Neural cell (in vitro differentiated cells): ENCODE data around the gene SPDYE4. TPM values are rescaled to one million over a fixed set of nuclear protein-coding genes. Genes with fewer than 3 reads are reported as not detected.

Experiments used
- H2AFZ ChIP-seq: fragments of 200-600, 300-800 bp; sonication (generic), shearing (Covaris generic); 2 replicates; pipeline ENCODE4 v1.6.0; 2014; ENCODE audit warnings: low read depth, mild to moderate bottlenecking, antibody characterized with exemption, low read length, moderate library complexity
- H3F3A ChIP-seq: fragments of 200-600 bp; shearing (Covaris generic); 2 replicates; pipeline ENCODE4 v1.6.1; 2016; ENCODE audit warnings: mild to moderate bottlenecking, moderate library complexity, mixed read lengths, antibody characterized with exemption, low read length; ENCODE audit not compliant: insufficient read depth, poor library complexity, severe bottlenecking
- H3K27ac ChIP-seq: fragments of 200-600, 300-800 bp; sonication (generic), shearing (Covaris generic); 2 replicates; pipeline ENCODE4 v1.5.1; 2014; ENCODE audit warnings: mild to moderate bottlenecking, low read length, moderate library complexity
- H3K27me3 ChIP-seq: fragments of 300-800, 200-600 bp; sonication (generic), shearing (Covaris generic); 2 replicates; pipeline ENCODE4 v1.6.0; 2014; ENCODE audit warnings: mild to moderate bottlenecking, low read depth, low read length, moderate library complexity; ENCODE audit not compliant: insufficient read depth
- H3K36me3 ChIP-seq: fragments of 300-800, 200-600 bp; sonication (generic), shearing (Covaris generic); 2 replicates; pipeline ENCODE4 v1.5.1; 2014; ENCODE audit warnings: mild to moderate bottlenecking, antibody characterized with exemption, low read length, moderate library complexity; ENCODE audit not compliant: insufficient read depth
- H3K4me2 ChIP-seq: fragments of 300-800, 200-600 bp; sonication (generic), shearing (Covaris generic); 2 replicates; pipeline ENCODE4 v1.6.0; 2014; ENCODE audit warnings: mild to moderate bottlenecking, low read length
- H3K4me3 ChIP-seq: fragments of 300-800, 200-600 bp; sonication (generic), shearing (Covaris generic); 2 replicates; pipeline ENCODE4 v1.5.1; 2014; ENCODE audit warnings: mild to moderate bottlenecking, low read length, moderate library complexity
- H3K79me2 ChIP-seq: fragments of 200-600 bp; shearing (Covaris generic); replicated peaks from 2 replicates; pipeline ENCODE4 v1.6.0; 2014; ENCODE audit warnings: mild to moderate bottlenecking, low read length, moderate library complexity; ENCODE audit not compliant: insufficient read depth
- H3K9ac ChIP-seq: fragments of 300-800, 200-600 bp; sonication (generic), shearing (Covaris generic); 2 replicates; pipeline ENCODE4 v1.6.1; 2016; ENCODE audit warnings: mild to moderate bottlenecking, low read length, mixed read lengths
- H3K9me2 ChIP-seq: fragments of 200-600 bp; shearing (Covaris generic); 2 replicates; pipeline ENCODE4 v1.6.1; 2016; ENCODE audit warnings: mild to moderate bottlenecking, low read length, mixed read lengths; ENCODE audit not compliant: insufficient read depth
- H3K9me3 ChIP-seq: fragments of 200-600, 300-800 bp; sonication (generic), shearing (Covaris generic); 2 replicates; pipeline ENCODE4 v1.6.1; 2016; ENCODE audit warnings: mild to moderate bottlenecking, mixed run types, low read length, moderate library complexity, mixed read lengths
- H4K20me1 ChIP-seq: fragments of 200-600 bp; shearing (Covaris generic); 2 replicates; pipeline ENCODE4 v1.6.1; 2016; ENCODE audit warnings: mild to moderate bottlenecking, mixed run types; ENCODE audit not compliant: insufficient read depth
- EP300 ChIP-seq: fragments of 450-650 bp; conservative IDR thresholded peaks from 2 replicates; pipeline ENCODE4 v1.6.1; 2014; ENCODE audit warnings: antibody characterized with exemption, mild to moderate bottlenecking, moderate library complexity; ENCODE audit not compliant: poor library complexity, severe bottlenecking
- EZH2 ChIP-seq: fragments of 200-600, 300-800 bp; shearing (Covaris generic), sonication (generic); IDR thresholded peaks from 2 replicates; pipeline ENCODE4 v1.6.1; 2014; ENCODE audit warnings: antibody characterized with exemption, low read length, borderline replicate concordance, mild to moderate bottlenecking; ENCODE audit not compliant: insufficient read depth, poor library complexity, severe bottlenecking
- MXI1 ChIP-seq: fragments of 450-650 bp; conservative IDR thresholded peaks from 2 replicates; pipeline ENCODE4 v1.6.1; 2014; ENCODE audit warnings: antibody characterized with exemption, mild to moderate bottlenecking; ENCODE audit not compliant: poor library complexity, severe bottlenecking
- POLR2AphosphoS5 ChIP-seq: IDR thresholded peaks from 2 replicates; pipeline ENCODE4 v1.6.1; 2012
- RAD21 ChIP-seq: fragments of 450-650 bp; conservative IDR thresholded peaks from 2 replicates; pipeline ENCODE4 v1.6.1; 2014; ENCODE audit warnings: antibody characterized with exemption, mild to moderate bottlenecking, moderate library complexity
- SMC3 ChIP-seq: fragments of 450-650 bp; conservative IDR thresholded peaks from 2 replicates; pipeline ENCODE4 v1.6.1; 2014; ENCODE audit warnings: antibody characterized with exemption, mild to moderate bottlenecking, moderate library complexity; ENCODE audit not compliant: poor library complexity
- TAF1 ChIP-seq: IDR thresholded peaks from 2 replicates; pipeline ENCODE4 v1.6.1; 2012; ENCODE audit warnings: low read depth
- polyA plus RNA-seq: library from polyadenylated mRNA; depleted of rRNA; stranded (reverse); fragments of >200 nt; gene quantifications from 2 replicates; pipeline ENCODE4 v1.2.3, GENCODE V29; 2014
- TF ChIP-seq, protein P1 (sequence below): fragments of 450-650 bp; IDR thresholded peaks from 2 replicates; pipeline ENCODE4 v1.5.1; 2014; ENCODE audit warnings: antibody characterized with exemption, mild to moderate bottlenecking, moderate library complexity; ENCODE audit not compliant: poor library complexity, severe bottlenecking
- TF ChIP-seq, protein P2 (sequence below): IDR thresholded peaks from 2 replicates; pipeline ENCODE4 v1.6.1; 2012; ENCODE audit warnings: borderline replicate concordance

SPDYE4 gene
- polyA plus RNA-seq, 1 donor from 2014 or later = not detected

DNA sequence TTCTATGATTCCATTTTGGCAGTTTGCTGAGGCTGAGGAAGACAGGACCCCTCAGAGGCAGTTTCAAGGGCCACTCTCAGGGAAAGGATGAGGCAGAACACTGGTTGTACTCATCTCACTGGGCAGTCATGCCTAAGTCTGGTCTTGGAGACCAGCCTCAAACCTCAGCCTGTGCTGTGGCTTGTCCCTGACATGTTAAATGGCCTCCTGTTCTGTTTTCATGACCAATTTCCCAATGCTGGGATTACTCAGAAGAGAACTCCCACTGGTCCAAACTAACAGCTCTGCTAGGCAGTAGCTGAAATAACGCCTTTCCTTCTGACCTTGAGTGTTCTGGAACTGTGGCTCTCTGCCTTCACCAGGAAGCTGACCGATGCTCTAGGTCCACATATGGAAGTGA lies 8.4 kb upstream of the SPDYE4 start:
- H3K79me2 ChIP-seq = no peaks in the 10 kb centered on the region
- H3K9ac ChIP-seq = no peak overlapping the region
- no peaks in the 10 kb centered on the region for H3K36me3 ChIP-seq
- H3K27me3 ChIP-seq = no peaks in the 10 kb centered on the region
- no peak overlapping the region for H3K4me2 ChIP-seq
- H3K9me3 ChIP-seq = peaks cover 5% of the 10 kb centered on the region
- H3K9me2 ChIP-seq = no peaks in the 10 kb centered on the region
- TF ChIP-seq EZH2 (no peak), MXI1 (no peak)
- TF ChIP-seq, protein P1, sequence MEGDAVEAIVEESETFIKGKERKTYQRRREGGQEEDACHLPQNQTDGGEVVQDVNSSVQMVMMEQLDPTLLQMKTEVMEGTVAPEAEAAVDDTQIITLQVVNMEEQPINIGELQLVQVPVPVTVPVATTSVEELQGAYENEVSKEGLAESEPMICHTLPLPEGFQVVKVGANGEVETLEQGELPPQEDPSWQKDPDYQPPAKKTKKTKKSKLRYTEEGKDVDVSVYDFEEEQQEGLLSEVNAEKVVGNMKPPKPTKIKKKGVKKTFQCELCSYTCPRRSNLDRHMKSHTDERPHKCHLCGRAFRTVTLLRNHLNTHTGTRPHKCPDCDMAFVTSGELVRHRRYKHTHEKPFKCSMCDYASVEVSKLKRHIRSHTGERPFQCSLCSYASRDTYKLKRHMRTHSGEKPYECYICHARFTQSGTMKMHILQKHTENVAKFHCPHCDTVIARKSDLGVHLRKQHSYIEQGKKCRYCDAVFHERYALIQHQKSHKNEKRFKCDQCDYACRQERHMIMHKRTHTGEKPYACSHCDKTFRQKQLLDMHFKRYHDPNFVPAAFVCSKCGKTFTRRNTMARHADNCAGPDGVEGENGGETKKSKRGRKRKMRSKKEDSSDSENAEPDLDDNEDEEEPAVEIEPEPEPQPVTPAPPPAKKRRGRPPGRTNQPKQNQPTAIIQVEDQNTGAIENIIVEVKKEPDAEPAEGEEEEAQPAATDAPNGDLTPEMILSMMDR = no peak
- no peak overlapping the region for H2AFZ ChIP-seq
- no peak overlapping the region for H3K27ac ChIP-seq
- no peaks in the 10 kb centered on the region for H4K20me1 ChIP-seq
- no peak overlapping the region for H3K4me3 ChIP-seq
- H3F3A ChIP-seq = no peaks in the 10 kb centered on the region

DNA sequence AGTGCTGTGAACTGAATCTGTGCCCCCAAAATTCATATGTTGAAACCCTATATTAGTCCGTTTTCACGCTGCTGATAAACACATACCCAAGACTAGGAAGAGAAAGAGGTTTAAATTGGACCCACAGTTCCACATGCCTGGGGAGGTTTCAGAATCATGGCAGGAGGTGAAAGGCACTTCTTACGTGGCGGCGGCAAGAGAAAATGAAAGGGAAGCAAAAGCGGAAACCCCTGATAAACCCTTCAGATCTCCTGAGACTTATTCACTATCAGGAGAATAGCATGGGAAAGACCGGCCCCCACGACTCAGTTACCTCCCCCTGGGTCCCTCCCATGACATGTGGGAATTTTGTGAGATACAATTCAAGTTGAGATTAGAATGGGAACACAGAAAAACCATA lies 3.7 kb upstream of the SPDYE4 start:
- no peak overlapping the region for H3K27ac ChIP-seq
- no peaks in the 10 kb centered on the region for H3K36me3 ChIP-seq
- no peak for TF ChIP-seq MXI1
- no peak for TF ChIP-seq EZH2
- TF ChIP-seq TAF1 = no peak
- TF ChIP-seq, protein P2, sequence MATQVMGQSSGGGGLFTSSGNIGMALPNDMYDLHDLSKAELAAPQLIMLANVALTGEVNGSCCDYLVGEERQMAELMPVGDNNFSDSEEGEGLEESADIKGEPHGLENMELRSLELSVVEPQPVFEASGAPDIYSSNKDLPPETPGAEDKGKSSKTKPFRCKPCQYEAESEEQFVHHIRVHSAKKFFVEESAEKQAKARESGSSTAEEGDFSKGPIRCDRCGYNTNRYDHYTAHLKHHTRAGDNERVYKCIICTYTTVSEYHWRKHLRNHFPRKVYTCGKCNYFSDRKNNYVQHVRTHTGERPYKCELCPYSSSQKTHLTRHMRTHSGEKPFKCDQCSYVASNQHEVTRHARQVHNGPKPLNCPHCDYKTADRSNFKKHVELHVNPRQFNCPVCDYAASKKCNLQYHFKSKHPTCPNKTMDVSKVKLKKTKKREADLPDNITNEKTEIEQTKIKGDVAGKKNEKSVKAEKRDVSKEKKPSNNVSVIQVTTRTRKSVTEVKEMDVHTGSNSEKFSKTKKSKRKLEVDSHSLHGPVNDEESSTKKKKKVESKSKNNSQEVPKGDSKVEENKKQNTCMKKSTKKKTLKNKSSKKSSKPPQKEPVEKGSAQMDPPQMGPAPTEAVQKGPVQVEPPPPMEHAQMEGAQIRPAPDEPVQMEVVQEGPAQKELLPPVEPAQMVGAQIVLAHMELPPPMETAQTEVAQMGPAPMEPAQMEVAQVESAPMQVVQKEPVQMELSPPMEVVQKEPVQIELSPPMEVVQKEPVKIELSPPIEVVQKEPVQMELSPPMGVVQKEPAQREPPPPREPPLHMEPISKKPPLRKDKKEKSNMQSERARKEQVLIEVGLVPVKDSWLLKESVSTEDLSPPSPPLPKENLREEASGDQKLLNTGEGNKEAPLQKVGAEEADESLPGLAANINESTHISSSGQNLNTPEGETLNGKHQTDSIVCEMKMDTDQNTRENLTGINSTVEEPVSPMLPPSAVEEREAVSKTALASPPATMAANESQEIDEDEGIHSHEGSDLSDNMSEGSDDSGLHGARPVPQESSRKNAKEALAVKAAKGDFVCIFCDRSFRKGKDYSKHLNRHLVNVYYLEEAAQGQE = no peak
- no peak for TF ChIP-seq SMC3
- no peak for TF ChIP-seq EP300
- TF ChIP-seq POLR2AphosphoS5 = no peak
- no peak overlapping the region for H3K4me2 ChIP-seq
- no peaks in the 10 kb centered on the region for H3F3A ChIP-seq
- no peak overlapping the region for H3K9ac ChIP-seq
- H4K20me1 ChIP-seq = no peaks in the 10 kb centered on the region
- H3K27me3 ChIP-seq = no peaks in the 10 kb centered on the region
- no peaks in the 10 kb centered on the region for H3K79me2 ChIP-seq
- no peak overlapping the region for H3K4me3 ChIP-seq
- no peaks in the 10 kb centered on the region for H3K9me2 ChIP-seq
- no peak overlapping the region for H2AFZ ChIP-seq
- H3K9me3 ChIP-seq = peaks cover 5% of the 10 kb centered on the region

DNA sequence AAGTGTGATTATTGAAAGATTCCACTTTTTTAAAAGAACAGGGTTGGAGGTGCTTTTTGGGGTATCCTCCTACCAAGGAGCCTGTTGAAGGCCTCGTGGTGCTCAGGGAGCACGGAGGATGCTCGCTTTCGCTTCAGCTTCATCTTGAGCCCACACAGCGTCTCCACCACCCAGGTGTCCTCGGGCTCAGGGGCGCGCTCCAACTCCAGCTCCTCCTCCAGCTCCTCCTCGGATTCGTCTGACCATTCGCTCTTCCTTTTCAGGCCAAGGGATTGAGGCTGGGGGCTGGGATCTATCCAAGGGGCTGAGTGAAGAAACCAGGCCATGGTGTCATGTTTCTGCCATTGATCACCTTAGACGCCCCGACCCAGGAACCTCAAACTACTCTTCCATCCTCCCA lies 1.2 kb downstream of the SPDYE4 start:
- Histone ChIP-seq H3K27ac (no peak overlapping the region), H3K79me2 (no peaks in the 10 kb centered on the region), H3K9ac (no peak overlapping the region), H3K9me2 (no peaks in the 10 kb centered on the region), H3F3A (no peaks in the 10 kb centered on the region), H4K20me1 (no peaks in the 10 kb centered on the region), H3K27me3 (no peaks in the 10 kb centered on the region), H3K36me3 (no peaks in the 10 kb centered on the region), H3K9me3 (no peaks in the 10 kb centered on the region), H3K4me2 (no peak overlapping the region), H2AFZ (no peak overlapping the region), H3K4me3 (no peak overlapping the region)
- no peak for TF ChIP-seq SMC3
- TF ChIP-seq MXI1 = no peak
- no peak for TF ChIP-seq TAF1
- TF ChIP-seq, protein P1 = no peak
- TF ChIP-seq RAD21 = no peak
- no peak for TF ChIP-seq POLR2AphosphoS5
- TF ChIP-seq, protein P2 = no peak
- no peak for TF ChIP-seq EZH2
